HG02981 (cell line): Measurements from ENCODE around the gene FBN2.

Experiments used
- ATAC-seq: cut with Tn5 transposase; IDR thresholded peaks from one replicate; pipeline ENCODE4 v1.9.1; 2021; ENCODE audit warnings: mild to moderate bottlenecking, moderate library complexity; ENCODE audit not compliant: unreplicated experiment

FBN2 gene

GRCh38 chr5:128216860-128217531 lies 321.0 kb downstream of the FBN2 start:
- no peak for ATAC-seq

GRCh38 chr5:128216285-128216684 lies 321.8 kb downstream of the FBN2 start:
- no peak for ATAC-seq

- ATAC-seq = no peak
Observed at GRCh38 chr5:128213833-128214232, 324.2 kb downstream of the FBN2 start.

- peak; percentile 58 for ATAC-seq
Observed at GRCh38 chr5:128213340-128213739, 324.7 kb downstream of the FBN2 start.

GRCh38 chr5:128212191-128212806 lies 325.7 kb downstream of the FBN2 start:
- no peak for ATAC-seq

- ATAC-seq = no peak
Observed at GRCh38 chr5:128208436-128208835, 329.6 kb downstream of the FBN2 start.
